ENCODE results near the gene SEC14L5. TPM values are rescaled to one million over a fixed set of nuclear protein-coding genes. Genes with fewer than 3 reads are reported as not detected.

SEC14L5 gene
- total and polyA plus RNA-seq, 2 of the 4 experiments (the other 2 are of a cell fraction) = 0.07 TPM; not detected in 1

- Histone ChIP-seq H2BK15ac (ENCODE audit: low read depth, low read length) (no peak overlapping the region), H4K8ac (ENCODE audit: low read depth in 2 of 2, low read length in 2 of 2) (no peak overlapping the region), H3K56ac (ENCODE audit: extremely low read depth, insufficient read depth, low read length) (no peak overlapping the region), H4K91ac (ENCODE audit: insufficient read depth, low read depth, low read length) (no peak overlapping the region), H3K14ac (replicated peaks; ENCODE audit: low read depth, low read length) (no peak overlapping the region), H2AFZ (replicated peaks; ENCODE audit: low read length, poor library complexity) (no peak overlapping the region), H3K9me1 (ENCODE audit: insufficient read depth, low read length) (peaks cover 4% of the 10 kb centered on the region; the same call in 1 of the 2 replicates), H4K20me1 (ENCODE audit: insufficient read depth, low read length) (peaks cover 6% of the 10 kb centered on the region), H3K9me3 (ENCODE audit: control insufficient read depth, insufficient read depth, low read length) (no peaks in the 10 kb centered on the region), H3K4me1 (ENCODE audit: control insufficient read depth, insufficient read depth, low read length) (peaks cover 2% of the 10 kb centered on the region; the same call in 1 of the 2 replicates), H3K9ac (ENCODE audit: low read depth, low read length) (no peak overlapping the region), H3K23ac (ENCODE audit: low read depth, low read length) (no peak overlapping the region), H2BK120ac (ENCODE audit: low read depth, low read length) (no peak overlapping the region), H2AK9ac (replicated peaks; ENCODE audit: low read depth, low read length, poor library complexity) (no peak overlapping the region), H3K27ac (ENCODE audit: insufficient read depth, low read length) (no peak overlapping the region), H2BK20ac (ENCODE audit: low read depth, low read length) (no peak overlapping the region), H3K4me3 (ENCODE audit: insufficient read depth, low read depth, low read length) (no peak overlapping the region), H2BK5ac (ENCODE audit: low read depth, low read length, poor library complexity, severe bottlenecking) (no peak overlapping the region), H3K4ac (ENCODE audit: low read depth, low read length) (no peak overlapping the region), H3K36me3 (ENCODE audit: control insufficient read depth, insufficient read depth, low read length) (no peaks in the 10 kb centered on the region), H4K5ac (ENCODE audit: low read depth, low read length) (no peak overlapping the region), H2AK5ac (ENCODE audit: low read depth, low read length) (no peak overlapping the region), H3K4me2 (ENCODE audit: low read depth, low read length) (no peak overlapping the region), H3K79me1 (ENCODE audit: low read depth in 1 of 2, low read length in 2 of 2) (no peaks in the 10 kb centered on the region), H3K18ac (ENCODE audit: low read depth, low read length) (no peak overlapping the region), H3K27me3 (ENCODE audit: control insufficient read depth, insufficient read depth, low read length) (peaks cover 8% of the 10 kb centered on the region)
- no peak for DNase-seq
- ATAC-seq (ENCODE audit: low read depth) = no peak
- TF ChIP-seq CHD1 (IDR thresholded peaks at IDR 0.05; ENCODE audit: low read depth, low read length) (no peak), NFE2L2 (IDR thresholded peaks at IDR 0.05; ENCODE audit: low read depth, low read length) (no peak), CTCF (conservative IDR thresholded peaks at IDR 0.05; ENCODE audit: low read depth, low read length) (no peak), SMC3 (IDR thresholded peaks at IDR 0.05; ENCODE audit: low read depth, low read length) (no peak), RCOR1 (IDR thresholded peaks at IDR 0.05; ENCODE audit: insufficient replicate concordance, low read length) (no peak), POLR2A (IDR thresholded peaks at IDR 0.05; ENCODE audit: low read depth, low read length) (no peak), ELK1 (IDR thresholded peaks at IDR 0.05; ENCODE audit: borderline replicate concordance, low read depth, low read length) (no peak), BHLHE40 (IDR thresholded peaks at IDR 0.05; ENCODE audit: low read depth, low read length) (no peak), FOS (IDR thresholded peaks at IDR 0.05; ENCODE audit: low read depth, low read length) (no peak), USF2 (IDR thresholded peaks at IDR 0.05; ENCODE audit: low read depth, low read length) (no peak), CEBPB (IDR thresholded peaks at IDR 0.05; ENCODE audit: low read depth, low read length) (no peak)
- intact Hi-C loops (cut with micrococcal nuclease) = no loop called here
- in situ Hi-C loops (cut with MboI; ENCODE audit: low sequenced_read_pairs) = loop anchor here (25.0 kb wide), 1 partner anchor 450 kb away; no protein-coding TSS in a partner anchor
- WGBS, 2 experiments (ENCODE audit: extremely low coverage in 2 of 2, insufficient read length in 1 of 2) = 20% methylated on average over 1 of the region's 7 CpGs; no CpG with 5 or more reads in 1 of the 2 experiments
- dilution Hi-C loops (cut with HindIII; ENCODE audit: low sequenced_read_pairs, unreplicated experiment) = no loop called here
- ChIA-PET POLR2A (ENCODE audit: unreplicated experiment) (no interaction called here), CTCF (no interaction called here)
- no TSS peak for BruUV-seq (replicated peaks)
Observed at GRCh38 chr16:4962716-4963115, 4.6 kb downstream of the SEC14L5 start.
